Right lobe of liver (tissue), 6 donors: ENCODE data around the gene PRPF19. TPM values are rescaled to one million over a fixed set of nuclear protein-coding genes. Genes with fewer than 3 reads are reported as not detected.

ENCODE experiments used
- ATAC-seq, 4 donors: fragments of 200-7000 bp; cut with Tn5 transposase; one replicate each; pipeline ENCODE4 v1.9.1; 2020; ENCODE audit warnings: mild to moderate bottlenecking in 4 of 4, moderate library complexity in 4 of 4
- DNase-seq, 3 donors: peaks; one replicate each; pipeline ENCODE4 v3.0.0-alpha.2; 2020
- H3K27ac ChIP-seq, 3 donors: fragments of 200-600 bp; one replicate each; pipeline ENCODE4 v1.8.0; 2022
- H3K27me3 ChIP-seq, 2 donors: fragments of 200-600 bp; one replicate each; pipeline ENCODE4 v1.8.0; 2022
- H3K36me3 ChIP-seq, 4 donors: fragments of 200-600 bp; sonication (generic) in 1 of 4; one replicate each; pipeline versions ENCODE4 v1.5.1 to v1.8.0; 2017 to 2022; ENCODE audit warnings: control low read depth in 1 of 4
- H3K4me1 ChIP-seq, 4 donors: fragments of 200-600 bp; sonication (generic) in 1 of 4; one replicate each; pipeline versions ENCODE4 v1.5.1 to v1.8.0; 2017 to 2022; ENCODE audit warnings: control low read depth in 1 of 4
- H3K4me3 ChIP-seq, 3 donors: fragments of 200-600 bp; one replicate each; pipeline ENCODE4 v1.8.0; 2022
- H3K9me3 ChIP-seq, 4 donors: fragments of 200-600 bp; sonication (generic) in 1 of 4; one replicate each; pipeline versions ENCODE4 v1.5.1 to v1.8.0; 2017 to 2022; ENCODE audit warnings: control low read depth in 1 of 4
- POLR2A ChIP-seq: fragments of 450-650 bp; IDR thresholded peaks from one replicate; pipeline ENCODE4 v1.6.1; 2017; ENCODE audit warnings: antibody characterized with exemption, mild to moderate bottlenecking
- WGBS: methylation state at CpG from one replicate; pipeline ENCODE4 v1.1.6; 2018; ENCODE audit warnings: low coverage, low lambda C conversion rate; ENCODE audit not compliant: insufficient coverage; ENCODE audit errors: missing lambda C conversion rate; 5-methylcytosine and 5-hydroxymethylcytosine counted together
- intact Hi-C, 2 donors: fragments of 100-400 bp; cut with DNase I; formaldehyde crosslinking; loops; one replicate each; pipeline versions ENCODE4 v1.11.2 to v1.14.1; 2022
- total RNA-seq, 6 experiments: library from RNA; depleted of rRNA in 2 of 6; stranded (reverse); fragments of >200 nt in 2 of 6; fragmentation: NEBNext Ultra II Directional in 3 of 6; extraction: Animal tissue kit (Norgen Biotek cat#: 25700) in 3 of 6; gene quantifications; one replicate each; pipeline versions ENCODE4 v1.1.0 to v1.2.4, GENCODE V29; 2016 to 2023
- TF ChIP-seq, protein P1 (sequence below), 4 donors: fragments of 200-600 bp in 3 of 4; fragments of 450-650 bp in 1 of 4; IDR thresholded peaks; one replicate each; pipeline versions ENCODE4 v1.5.1 to v1.8.0; 2016 to 2022; ENCODE audit warnings: antibody characterized with exemption in 4 of 4, mild to moderate bottlenecking in 2 of 4
- donor health status: DM: no; HTN: yes; CAD: no.
- donor health status: DM: no; HTN: no; CAD: no.
- donor health status: DM: no; HTN: no; CAD: no.
- donor health status: DM: no; HTN: yes; CAD: no.
- donor health status: DM: no; HTN: yes; CAD: no.

PRPF19 gene
- total RNA-seq, 6 experiments from 2014 or later, result 45.5 to 82.6 (median 48.3) TPM

- ATAC-seq, result no peak
- WGBS, result 47% methylated on average over 4 of the region's 9 CpGs
Observed at GRCh38 chr11:60931917-60932316, 25.5 kb upstream of the PRPF19 start.

DNA sequence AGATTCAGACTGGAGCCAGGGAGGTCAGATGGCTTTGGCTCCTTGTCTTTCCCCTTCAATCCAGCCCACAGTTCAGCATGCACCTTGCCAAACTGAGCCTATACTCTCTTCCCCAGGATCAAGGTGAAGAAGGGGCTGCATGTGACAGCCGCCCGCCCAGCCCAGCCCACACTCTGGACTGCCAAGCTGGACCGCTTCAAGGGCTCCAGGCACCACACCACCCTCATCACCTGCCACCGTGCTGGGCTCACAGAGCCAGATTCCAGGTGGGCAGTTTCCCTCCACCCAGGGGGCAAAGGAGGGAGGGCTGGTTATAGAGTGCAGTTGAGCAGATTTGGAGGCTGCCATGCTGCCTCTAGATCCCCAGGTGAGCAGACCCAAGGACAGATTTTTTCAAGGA, 24.0 kb upstream of the PRPF19 start:
- intact Hi-C loops, result no loop called here
- H3K27me3 ChIP-seq, result no peaks in the 10 kb centered on the region
- H3K4me1 ChIP-seq, result no peaks in the 10 kb centered on the region
- no peak overlapping the region for H3K27ac ChIP-seq
- H3K4me3 ChIP-seq, result no peak overlapping the region
- ATAC-seq, result no peak
- no peaks in the 10 kb centered on the region for H3K9me3 ChIP-seq
- H3K36me3 ChIP-seq, result no peaks in the 10 kb centered on the region
- DNase-seq, result no peak
- WGBS, result 80% methylated on average over 1 of the region's 4 CpGs
- TF ChIP-seq, protein P1, sequence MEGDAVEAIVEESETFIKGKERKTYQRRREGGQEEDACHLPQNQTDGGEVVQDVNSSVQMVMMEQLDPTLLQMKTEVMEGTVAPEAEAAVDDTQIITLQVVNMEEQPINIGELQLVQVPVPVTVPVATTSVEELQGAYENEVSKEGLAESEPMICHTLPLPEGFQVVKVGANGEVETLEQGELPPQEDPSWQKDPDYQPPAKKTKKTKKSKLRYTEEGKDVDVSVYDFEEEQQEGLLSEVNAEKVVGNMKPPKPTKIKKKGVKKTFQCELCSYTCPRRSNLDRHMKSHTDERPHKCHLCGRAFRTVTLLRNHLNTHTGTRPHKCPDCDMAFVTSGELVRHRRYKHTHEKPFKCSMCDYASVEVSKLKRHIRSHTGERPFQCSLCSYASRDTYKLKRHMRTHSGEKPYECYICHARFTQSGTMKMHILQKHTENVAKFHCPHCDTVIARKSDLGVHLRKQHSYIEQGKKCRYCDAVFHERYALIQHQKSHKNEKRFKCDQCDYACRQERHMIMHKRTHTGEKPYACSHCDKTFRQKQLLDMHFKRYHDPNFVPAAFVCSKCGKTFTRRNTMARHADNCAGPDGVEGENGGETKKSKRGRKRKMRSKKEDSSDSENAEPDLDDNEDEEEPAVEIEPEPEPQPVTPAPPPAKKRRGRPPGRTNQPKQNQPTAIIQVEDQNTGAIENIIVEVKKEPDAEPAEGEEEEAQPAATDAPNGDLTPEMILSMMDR (IDR thresholded peaks at IDR 0.05), result no peak
- TF ChIP-seq POLR2A, result no peak

More at GRCh38 chr11:60931917-60932316, 25.5 kb upstream of the PRPF19 start:
- H3K27ac ChIP-seq, result no peak overlapping the region
- no peak overlapping the region for H3K4me3 ChIP-seq
- H3K4me1 ChIP-seq, result no peaks in the 10 kb centered on the region
- intact Hi-C loops, result no loop called here
- DNase-seq, result no peak
- H3K9me3 ChIP-seq, result no peaks in the 10 kb centered on the region
- TF ChIP-seq, protein P1 (IDR thresholded peaks at IDR 0.05), result no peak
- TF ChIP-seq POLR2A, result no peak
- H3K36me3 ChIP-seq, result no peaks in the 10 kb centered on the region
- no peaks in the 10 kb centered on the region for H3K27me3 ChIP-seq

DNA sequence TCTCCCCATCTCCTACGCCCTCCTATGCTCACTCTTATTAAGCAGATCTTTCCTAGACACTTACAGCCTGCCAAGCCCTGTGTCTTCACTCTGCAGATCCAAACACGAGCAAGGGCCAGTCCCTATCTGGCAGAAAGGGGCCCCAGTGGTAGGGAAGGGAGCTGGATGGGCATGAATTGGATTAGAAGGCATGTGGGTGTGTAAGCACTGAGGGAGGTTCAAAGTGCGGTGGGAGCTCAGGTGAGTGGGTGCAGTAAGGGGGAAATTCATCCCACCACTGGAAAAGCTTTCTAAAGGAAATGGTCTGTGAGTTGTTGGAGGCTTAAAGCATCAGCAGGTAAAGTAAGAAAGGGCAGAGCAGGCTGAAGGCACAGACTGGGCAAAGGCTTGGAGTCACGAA, 23.4 kb upstream of the PRPF19 start:
- H3K27ac ChIP-seq, result no peak overlapping the region
- H3K36me3 ChIP-seq, result no peaks in the 10 kb centered on the region
- no peaks in the 10 kb centered on the region for H3K9me3 ChIP-seq
- WGBS, result 64% methylated on average over 3 of the region's 4 CpGs
- ATAC-seq, result no peak
- TF ChIP-seq POLR2A, result no peak
- TF ChIP-seq, protein P1 (IDR thresholded peaks at IDR 0.05), result no peak
- no peaks in the 10 kb centered on the region for H3K27me3 ChIP-seq
- intact Hi-C loops, result no loop called here
- no peak for DNase-seq
- H3K4me3 ChIP-seq, result no peak overlapping the region
- peaks cover 0 to 3% (median 0%) of the 10 kb centered on the region in 4 donors for H3K4me1 ChIP-seq

DNA sequence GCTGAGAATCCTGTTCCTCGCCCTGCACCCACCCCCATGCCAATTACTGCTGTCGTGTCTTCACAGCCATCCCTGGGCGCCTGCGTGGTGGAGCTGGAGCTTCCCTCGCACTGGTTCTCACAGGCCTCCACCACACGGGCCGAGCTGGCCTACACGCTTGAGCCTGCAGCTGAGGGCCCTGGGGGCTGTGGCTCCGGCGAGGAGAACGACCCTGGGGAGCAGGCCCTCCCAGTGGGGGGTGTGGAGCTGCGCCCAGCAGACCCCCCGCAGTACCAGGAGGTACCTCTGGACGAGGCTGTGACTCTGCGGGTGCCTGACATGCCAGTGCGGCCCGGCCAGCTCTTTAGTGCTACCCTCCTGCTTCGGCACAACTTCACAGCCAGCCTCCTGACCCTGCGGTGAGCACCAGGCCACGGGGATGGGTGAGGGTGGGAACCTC, 22.2 kb upstream of the PRPF19 start:
- Histone ChIP-seq H3K4me3 (no peak overlapping the region), H3K27me3 (no peaks in the 10 kb centered on the region), H3K36me3 (no peaks in the 10 kb centered on the region), H3K4me1 (peaks cover 0 to 11% (median 0%) of the 10 kb centered on the region in 4 donors), H3K9me3 (no peaks in the 10 kb centered on the region), H3K27ac (no peak overlapping the region)
- ATAC-seq (no peak), DNase-seq (no peak)
- no peak for TF ChIP-seq POLR2A
- intact Hi-C loops, result no loop called here
- no CpG with 5 or more reads among the region's 20 CpGs for WGBS

DNA sequence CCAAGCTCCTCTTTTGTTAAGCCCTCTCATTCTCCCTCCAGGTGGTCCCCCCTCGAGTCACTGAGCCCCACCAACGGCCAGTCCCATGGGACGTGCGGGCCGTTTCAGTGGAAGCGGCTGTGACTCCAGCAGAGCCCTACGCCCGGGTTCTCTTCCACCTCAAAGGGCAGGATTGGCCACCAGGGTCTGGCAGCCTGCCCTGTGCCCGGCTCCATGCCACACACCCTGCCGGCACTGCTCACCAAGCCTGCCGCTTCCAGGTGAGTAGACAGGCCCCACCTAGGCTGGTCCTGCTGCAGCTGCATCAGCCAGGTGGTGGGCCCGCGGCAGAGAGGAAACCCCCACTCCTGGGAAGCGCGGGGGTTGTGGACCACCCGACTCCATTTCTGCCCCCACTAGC, 21.2 kb upstream of the PRPF19 start:
- no peak overlapping the region for H3K27ac ChIP-seq
- peaks cover 0 to 11% (median 0%) of the 10 kb centered on the region in 4 donors for H3K4me1 ChIP-seq
- DNase-seq, result no peak
- WGBS, result 82% methylated on average over 10 of the region's 16 CpGs
- no peak for ATAC-seq
- TF ChIP-seq, protein P1 (IDR thresholded peaks at IDR 0.05), result no peak
- TF ChIP-seq POLR2A, result no peak
- H3K9me3 ChIP-seq, result no peaks in the 10 kb centered on the region
- intact Hi-C loops, result no loop called here
- no peak overlapping the region for H3K4me3 ChIP-seq
- H3K27me3 ChIP-seq, result no peaks in the 10 kb centered on the region
- no peaks in the 10 kb centered on the region for H3K36me3 ChIP-seq
